ENCODE results near the gene RSRC1. TPM values are rescaled to one million over a fixed set of nuclear protein-coding genes. Genes with fewer than 3 reads are reported as not detected.

RSRC1 gene
- total RNA-seq, 2 experiments from 2014 or later, result 76.3 to 78.1 TPM

- Histone ChIP-seq H2AFZ (ENCODE audit: low read length) (no peak overlapping the region), H3K27ac (ENCODE audit: low read depth, low read length, poor library complexity, severe bottlenecking) (no peak overlapping the region), H3K4me2 (ENCODE audit: low read length) (no peak overlapping the region), H3K9me2 (ENCODE audit: insufficient read depth, low read length) (no peaks in the 10 kb centered on the region), H3K9me3 (ENCODE audit: low read length) (no peaks in the 10 kb centered on the region), H3K4me3 (ENCODE audit: low read depth, low read length, poor library complexity, severe bottlenecking) (no peak overlapping the region), H3K4me1 (ENCODE audit: insufficient read depth, low read length, poor library complexity, severe bottlenecking) (no peaks in the 10 kb centered on the region), H3K79me2 (ENCODE audit: insufficient read depth, low read depth, low read length) (no peaks in the 10 kb centered on the region), H3K36me3 (ENCODE audit: insufficient read depth, low read length) (no peaks in the 10 kb centered on the region), H4K20me1 (ENCODE audit: insufficient read depth, low read length) (no peaks in the 10 kb centered on the region)
- TF ChIP-seq CTCF (conservative IDR thresholded peaks at IDR 0.05; ENCODE audit: low read length), result no peak
- TF ChIP-seq EZH2phosphoT487 (IDR thresholded peaks at IDR 0.05; ENCODE audit: borderline replicate concordance, low read depth, low read length), result no peak
- ChIA-PET CTCF (ENCODE audit: unreplicated experiment) (no interaction called here), POLR2A (interaction anchor here (0.6 kb wide), 1 partner anchor 405 kb away, joined by 3 read pairs; no protein-coding TSS in a partner anchor)
- intact Hi-C loops (cut with micrococcal nuclease; ENCODE audit: unreplicated experiment), result no loop called here
- no peak for DNase-seq (ENCODE audit: low spot score)
- no TSS peak for BruUV-seq (replicated peaks)
Measured at GRCh38 chr3:158505117-158505516, 395.2 kb downstream of the RSRC1 start.

GRCh38 chr3:158506456-158506855 is 396.6 kb downstream of the RSRC1 start:
- CTCF ChIA-PET (ENCODE audit: unreplicated experiment), result no interaction called here
- POLR2A ChIA-PET, result no interaction called here
- Histone ChIP-seq H4K20me1 (ENCODE audit: insufficient read depth, low read length) (no peaks in the 10 kb centered on the region), H2AFZ (ENCODE audit: low read length) (no peak overlapping the region), H3K9me2 (ENCODE audit: insufficient read depth, low read length) (no peaks in the 10 kb centered on the region), H3K79me2 (ENCODE audit: insufficient read depth, low read depth, low read length) (no peaks in the 10 kb centered on the region), H3K4me3 (ENCODE audit: low read depth, low read length, poor library complexity, severe bottlenecking) (no peak overlapping the region), H3K4me1 (ENCODE audit: insufficient read depth, low read length, poor library complexity, severe bottlenecking) (no peaks in the 10 kb centered on the region), H3K4me2 (ENCODE audit: low read length) (no peak overlapping the region), H3K27ac (ENCODE audit: low read depth, low read length, poor library complexity, severe bottlenecking) (no peak overlapping the region), H3K36me3 (ENCODE audit: insufficient read depth, low read length) (no peaks in the 10 kb centered on the region), H3K9me3 (ENCODE audit: low read length) (no peaks in the 10 kb centered on the region)
- BruUV-seq (replicated peaks), result no TSS peak
- intact Hi-C loops (cut with micrococcal nuclease; ENCODE audit: unreplicated experiment), result no loop called here
- TF ChIP-seq CTCF (conservative IDR thresholded peaks at IDR 0.05; ENCODE audit: low read length), result no peak
- no peak for TF ChIP-seq EZH2phosphoT487 (IDR thresholded peaks at IDR 0.05; ENCODE audit: borderline replicate concordance, low read depth, low read length)
- DNase-seq (ENCODE audit: low spot score), result no peak

- H2AFZ ChIP-seq (ENCODE audit: low read length), result no peak overlapping the region
- no peak overlapping the region for H3K27ac ChIP-seq (ENCODE audit: low read depth, low read length, poor library complexity, severe bottlenecking)
- H3K4me3 ChIP-seq (ENCODE audit: low read depth, low read length, poor library complexity, severe bottlenecking), result no peak overlapping the region
- no peaks in the 10 kb centered on the region for H3K79me2 ChIP-seq (ENCODE audit: insufficient read depth, low read depth, low read length)
- ChIA-PET POLR2A (no interaction called here), CTCF (ENCODE audit: unreplicated experiment) (no interaction called here)
- no TSS peak for BruUV-seq (replicated peaks)
- TF ChIP-seq CTCF (conservative IDR thresholded peaks at IDR 0.05; ENCODE audit: low read length) (no peak), EZH2phosphoT487 (IDR thresholded peaks at IDR 0.05; ENCODE audit: borderline replicate concordance, low read depth, low read length) (no peak)
- intact Hi-C loops (cut with micrococcal nuclease; ENCODE audit: unreplicated experiment), result no loop called here
- no peaks in the 10 kb centered on the region for H4K20me1 ChIP-seq (ENCODE audit: insufficient read depth, low read length)
- H3K4me2 ChIP-seq (ENCODE audit: low read length), result no peak overlapping the region
- no peaks in the 10 kb centered on the region for H3K9me3 ChIP-seq (ENCODE audit: low read length)
- no peak for DNase-seq (ENCODE audit: low spot score)
- H3K4me1 ChIP-seq (ENCODE audit: insufficient read depth, low read length, poor library complexity, severe bottlenecking), result no peaks in the 10 kb centered on the region
- no peaks in the 10 kb centered on the region for H3K9me2 ChIP-seq (ENCODE audit: insufficient read depth, low read length)
- no peaks in the 10 kb centered on the region for H3K36me3 ChIP-seq (ENCODE audit: insufficient read depth, low read length)
Measured at GRCh38 chr3:158508481-158508880, 398.6 kb downstream of the RSRC1 start.
